GM18526 (cell line): Measurements from ENCODE around the gene GLIS1.

Experiments
- POLR2A ChIP-seq: IDR thresholded peaks from 3 replicates; pipeline ENCODE4 v1.6.1; 2011; ENCODE audit not compliant: insufficient read length; ENCODE audit errors: extremely low read depth

GLIS1 gene

GRCh38 chr1:53529555-53529954, 209.4 kb downstream of the GLIS1 start:
- TF ChIP-seq POLR2A: no peak

- TF ChIP-seq POLR2A: no peak
Measured at GRCh38 chr1:53527368-53527767, 211.6 kb downstream of the GLIS1 start.

GRCh38 chr1:53526451-53527101, 212.4 kb downstream of the GLIS1 start:
- no peak for TF ChIP-seq POLR2A

- TF ChIP-seq POLR2A: no peak
Measured at GRCh38 chr1:53525595-53525994, 213.4 kb downstream of the GLIS1 start.

GRCh38 chr1:53524428-53525375, 214.3 kb downstream of the GLIS1 start:
- no peak for TF ChIP-seq POLR2A

- no peak for TF ChIP-seq POLR2A
Measured at GRCh38 chr1:53521924-53522552, 216.9 kb downstream of the GLIS1 start.

- no peak for TF ChIP-seq POLR2A
Measured at GRCh38 chr1:53520481-53520880, 218.5 kb downstream of the GLIS1 start.

GRCh38 chr1:53519421-53519820, 219.5 kb downstream of the GLIS1 start:
- no peak for TF ChIP-seq POLR2A

GRCh38 chr1:53518775-53519174, 220.2 kb downstream of the GLIS1 start:
- no peak for TF ChIP-seq POLR2A

- no peak for TF ChIP-seq POLR2A
Measured at GRCh38 chr1:53517821-53518352, 221.1 kb downstream of the GLIS1 start.

- no peak for TF ChIP-seq POLR2A
Measured at GRCh38 chr1:53517109-53517508, 221.9 kb downstream of the GLIS1 start.

GRCh38 chr1:53516181-53516580, 222.8 kb downstream of the GLIS1 start:
- no peak for TF ChIP-seq POLR2A

GRCh38 chr1:53514436-53514835, 224.5 kb downstream of the GLIS1 start:
- TF ChIP-seq POLR2A: no peak

GRCh38 chr1:53513846-53514245, 225.1 kb downstream of the GLIS1 start:
- TF ChIP-seq POLR2A: no peak
